HTR-8/SVneo (cell line): ENCODE results near the gene ZNF396.

Source experiments
- DNase-seq: peaks from one replicate; pipeline ENCODE4 v3.0.0; 2011; ENCODE audit warnings: low spot score, mixed read lengths; ENCODE audit not compliant: insufficient read length
- FAIRE-seq: peaks from 2 replicates; lab custom pipeline; 2011; peaks lifted over from hg19 to GRCh38; lab: Jason Lieb, UNC

ZNF396 gene

GRCh38 chr18:35343936-35344735, 33.0 kb downstream of the ZNF396 start, which contains the start of gene ZNF24:
ZNF24 (minus strand) TSS chr18:35344420; CDS start chr18:35340650, 3,770 bp downstream.
- FAIRE-seq (no peak), DNase-seq (peak; percentile 72)

GRCh38 chr18:35343488-35343935, 33.6 kb downstream of the ZNF396 start:
- FAIRE-seq: no peak

GRCh38 chr18:35337286-35337685, 39.9 kb downstream of the ZNF396 start:
- DNase-seq: no peak
- no peak for FAIRE-seq

More at GRCh38 chr18:35343488-35343935, 33.6 kb downstream of the ZNF396 start:
- DNase-seq: no peak

- no peak for DNase-seq
- FAIRE-seq: no peak
Measured at GRCh38 chr18:35335866-35336265, 41.3 kb downstream of the ZNF396 start.

- DNase-seq: no peak
- no peak for FAIRE-seq
Measured at GRCh38 chr18:35334821-35335220, 42.3 kb downstream of the ZNF396 start.

GRCh38 chr18:35334212-35334611, 42.9 kb downstream of the ZNF396 start:
- FAIRE-seq (no peak), DNase-seq (no peak)

GRCh38 chr18:35331367-35332087, 45.6 kb downstream of the ZNF396 start:
- no peak for DNase-seq
- no peak for FAIRE-seq

GRCh38 chr18:35328868-35329267, 48.3 kb downstream of the ZNF396 start:
- DNase-seq (no peak), FAIRE-seq (no peak)

GRCh38 chr18:35326695-35327387, 50.3 kb downstream of the ZNF396 start:
- no peak for DNase-seq
- no peak for FAIRE-seq

- FAIRE-seq: no peak
- no peak for DNase-seq
Measured at GRCh38 chr18:35324926-35325655, 52.0 kb downstream of the ZNF396 start.

GRCh38 chr18:35322486-35323458, 54.4 kb downstream of the ZNF396 start:
- FAIRE-seq (no peak), DNase-seq (no peak)
